Measurements from ENCODE around the gene NDUFV1. TPM values are rescaled to one million over a fixed set of nuclear protein-coding genes. Genes with fewer than 3 reads are reported as not detected.

The NDUFV1 gene
- total RNA-seq, 1 donor from 2014 or later = 180 TPM

GRCh38 chr11:67628710-67629385 is 22.1 kb downstream of the NDUFV1 start:
- H3K4me1 Mint-ChIP-seq = peaks cover 8% of the 10 kb centered on the region
- H3K27ac Mint-ChIP-seq = no peak overlapping the region
- H3K4me3 Mint-ChIP-seq = peak overlapping the region; percentile 43
- no peaks in the 10 kb centered on the region for H3K9me3 Mint-ChIP-seq
- no peak for TF ChIP-seq CTCF (IDR thresholded peaks at IDR 0.05; ENCODE audit: unreplicated experiment)
- DNase-seq (ENCODE audit: low spot score in 2 of 2, unreplicated experiment in 2 of 2) = peak in 1 of 2 experiments; percentile 20
- peaks cover 14% of the 10 kb centered on the region for H3K36me3 Mint-ChIP-seq
- no peaks in the 10 kb centered on the region for H3K27me3 Mint-ChIP-seq (ENCODE audit: low read depth)

GRCh38 chr11:67629386-67630227 is 22.9 kb downstream of the NDUFV1 start, which contains the start of gene NUDT8:
Gene NUDT8, minus strand, starts transcription at chr11:67629937. Its CDS starts 26 bp downstream, at chr11:67629911.
- Mint-ChIP-seq H3K36me3 (peaks cover 14% of the 10 kb centered on the region), H3K27me3 (ENCODE audit: low read depth) (no peaks in the 10 kb centered on the region), H3K9me3 (no peaks in the 10 kb centered on the region), H3K27ac (peak within 1 kb of the TSS; percentile 85), H3K4me1 (peaks cover 8% of the 10 kb centered on the region), H3K4me3 (peak within 1 kb of the TSS; percentile 80)
- DNase-seq (ENCODE audit: low spot score in 2 of 2, unreplicated experiment in 2 of 2) = peak; percentile 68 to 98
- peak; percentile 97 for TF ChIP-seq CTCF (IDR thresholded peaks at IDR 0.05; ENCODE audit: unreplicated experiment)

DNA sequence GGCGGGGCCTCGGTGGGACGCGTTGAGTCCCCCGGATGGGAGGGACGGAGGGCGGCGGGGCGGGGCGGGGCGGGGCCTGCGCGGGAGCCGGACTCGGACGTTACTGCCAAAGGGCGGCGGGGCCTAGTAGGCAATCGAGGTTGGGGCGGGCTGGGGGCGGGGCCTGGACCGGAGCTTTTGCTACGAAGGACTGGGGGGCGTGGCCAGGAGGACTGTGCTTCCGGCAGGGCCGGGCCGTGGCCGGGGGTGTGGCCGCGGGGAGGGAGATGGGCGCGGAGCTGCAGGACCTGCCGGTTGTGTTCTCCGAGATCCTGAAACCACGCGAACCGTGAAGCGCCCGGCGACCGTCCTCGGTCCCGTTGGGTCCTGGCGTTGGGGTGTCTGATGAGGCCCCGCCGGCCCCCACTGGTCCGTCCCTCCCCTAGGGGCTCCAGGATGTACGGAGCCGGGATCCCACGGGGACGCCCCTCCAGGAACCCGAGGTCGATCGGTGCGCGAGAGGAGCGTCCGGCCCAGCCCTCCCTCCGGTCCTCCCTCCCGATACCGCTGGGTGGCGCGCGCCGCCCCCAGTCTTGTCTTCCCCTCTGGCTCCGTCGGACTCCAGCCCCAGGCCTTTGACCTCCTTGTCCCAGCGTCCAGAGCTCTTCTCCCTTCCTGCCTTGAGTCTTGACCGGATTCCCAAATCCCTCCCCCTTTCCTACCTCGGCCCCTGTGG is 23.6 kb downstream of the NDUFV1 start:
- TF ChIP-seq CTCF (IDR thresholded peaks at IDR 0.05; ENCODE audit: unreplicated experiment) = peak; percentile 81
- peak; percentile 97 to 99 for DNase-seq (ENCODE audit: low spot score in 2 of 2, unreplicated experiment in 2 of 2)
- peak overlapping the region; percentile 85 for H3K27ac Mint-ChIP-seq
- H3K27me3 Mint-ChIP-seq (ENCODE audit: low read depth) = no peaks in the 10 kb centered on the region
- H3K9me3 Mint-ChIP-seq = no peaks in the 10 kb centered on the region
- peaks cover 8% of the 10 kb centered on the region for H3K4me1 Mint-ChIP-seq
- peak overlapping the region; percentile 80 for H3K4me3 Mint-ChIP-seq
- peaks cover 12% of the 10 kb centered on the region for H3K36me3 Mint-ChIP-seq

GRCh38 chr11:67630943-67631331 is 24.2 kb downstream of the NDUFV1 start:
- Mint-ChIP-seq H3K27me3 (ENCODE audit: low read depth) (no peaks in the 10 kb centered on the region), H3K4me3 (peak overlapping the region; percentile 80), H3K4me1 (peaks cover 8% of the 10 kb centered on the region), H3K36me3 (peaks cover 12% of the 10 kb centered on the region), H3K27ac (peak overlapping the region; percentile 85), H3K9me3 (no peaks in the 10 kb centered on the region)
- no peak for DNase-seq (ENCODE audit: low spot score in 2 of 2, unreplicated experiment in 2 of 2)
- peak; percentile 30 for TF ChIP-seq CTCF (IDR thresholded peaks at IDR 0.05; ENCODE audit: unreplicated experiment)

DNA sequence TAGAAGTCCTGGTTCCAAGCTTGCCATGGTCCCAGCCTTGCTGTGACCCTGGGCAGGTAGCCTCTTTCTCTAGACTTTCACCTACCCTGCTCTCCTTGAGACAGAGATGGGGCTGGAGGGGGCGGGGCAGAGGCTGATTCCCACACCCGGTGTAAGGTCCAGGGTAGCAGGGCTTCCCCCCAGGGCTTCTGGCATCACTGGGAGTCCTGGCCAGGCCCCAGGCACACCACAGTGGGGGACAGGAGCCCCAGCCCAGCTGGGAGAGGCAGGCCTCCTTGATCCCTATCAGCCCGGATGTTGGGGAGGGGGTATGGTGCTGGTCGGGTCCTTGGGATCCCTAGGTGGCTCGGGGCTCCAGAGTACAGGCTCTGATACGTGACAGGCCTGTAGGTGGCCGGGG is 24.7 kb downstream of the NDUFV1 start:
- no peaks in the 10 kb centered on the region for H3K9me3 Mint-ChIP-seq
- H3K4me3 Mint-ChIP-seq = peak overlapping the region; percentile 80
- H3K27ac Mint-ChIP-seq = no peak overlapping the region
- DNase-seq (ENCODE audit: low spot score in 2 of 2, unreplicated experiment in 2 of 2) = no peak
- peaks cover 8% of the 10 kb centered on the region for H3K4me1 Mint-ChIP-seq
- no peaks in the 10 kb centered on the region for H3K27me3 Mint-ChIP-seq (ENCODE audit: low read depth)
- no peak for TF ChIP-seq CTCF (IDR thresholded peaks at IDR 0.05; ENCODE audit: unreplicated experiment)
- H3K36me3 Mint-ChIP-seq = peaks cover 9% of the 10 kb centered on the region
